ENCODE measurements around the gene BCAP31.

BCAP31 gene

DNA sequence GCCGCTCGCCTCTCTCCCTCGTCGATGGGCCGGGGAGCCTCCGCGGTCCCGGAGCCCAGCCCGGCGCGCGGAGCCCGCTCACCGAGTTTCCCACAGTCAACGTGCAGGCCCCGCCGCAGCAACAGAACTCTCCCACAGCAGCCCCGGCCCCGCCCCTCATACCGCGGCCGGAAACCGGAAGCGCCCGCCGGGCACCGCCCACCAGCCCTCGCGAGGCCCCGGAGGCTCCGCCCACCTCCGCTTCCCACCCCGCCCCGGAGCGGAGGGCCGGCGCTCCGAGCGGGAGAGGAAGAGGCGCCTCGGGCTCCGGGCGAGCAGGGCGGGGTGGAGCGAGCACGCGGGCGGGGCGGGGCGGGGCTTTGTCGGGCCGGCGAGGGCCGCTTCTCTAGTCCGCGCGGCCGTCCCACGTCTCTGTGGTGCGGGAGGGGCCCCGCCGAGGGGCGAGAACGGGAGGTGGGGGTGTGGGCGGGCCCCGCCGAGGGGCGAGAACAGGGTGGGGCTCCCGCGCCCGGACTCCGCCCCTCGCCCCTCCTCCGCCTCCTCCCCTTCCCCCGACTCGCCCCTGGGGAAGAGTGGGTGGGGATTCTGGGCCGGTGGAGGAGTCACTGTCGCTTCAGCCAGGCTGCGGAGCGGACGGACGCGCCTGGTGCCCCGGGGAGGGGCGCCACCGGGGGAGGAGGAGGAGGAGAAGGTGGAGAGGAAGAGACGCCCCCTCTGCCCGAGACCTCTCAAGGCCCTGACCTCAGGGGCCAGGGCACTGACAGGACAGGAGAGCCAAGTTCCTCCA, at the start of gene BCAP31, which contains the start of gene ABCD1:
TSS of gene BCAP31 (minus strand) at position 136 of the 787 bp plus-strand sequence. CDS start 1,143 bp downstream, outside the sequence.
TSS of gene ABCD1 (plus strand) at position 605 of the 787 bp plus-strand sequence. CDS start 411 bp downstream, outside the sequence.
- DNase-seq (ENCODE audit: low read depth in 2 of 2), result peak; percentile 77 to 80

DNA sequence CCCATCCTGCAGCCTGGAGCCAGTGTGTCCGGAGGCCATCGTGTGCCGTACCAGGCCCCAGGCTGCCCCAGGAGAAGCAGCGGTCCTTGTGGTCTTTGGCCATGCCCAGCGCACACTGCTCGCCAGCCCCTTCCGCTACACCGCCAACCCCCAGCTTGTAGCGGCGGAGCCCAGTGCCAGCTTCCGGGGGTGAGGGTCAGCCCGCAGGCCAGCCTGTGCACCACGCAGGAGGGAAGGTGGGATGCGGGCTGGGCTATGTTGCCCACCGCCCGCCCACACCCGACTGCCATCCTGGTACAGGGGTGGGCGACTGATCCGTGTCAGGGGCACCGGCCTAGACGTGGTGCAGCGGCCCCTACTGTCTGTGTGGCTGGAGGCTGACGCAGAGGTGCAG, 49.0 kb upstream of the BCAP31 start:
- DNase-seq (ENCODE audit: low read depth in 2 of 2), result no peak

DNA sequence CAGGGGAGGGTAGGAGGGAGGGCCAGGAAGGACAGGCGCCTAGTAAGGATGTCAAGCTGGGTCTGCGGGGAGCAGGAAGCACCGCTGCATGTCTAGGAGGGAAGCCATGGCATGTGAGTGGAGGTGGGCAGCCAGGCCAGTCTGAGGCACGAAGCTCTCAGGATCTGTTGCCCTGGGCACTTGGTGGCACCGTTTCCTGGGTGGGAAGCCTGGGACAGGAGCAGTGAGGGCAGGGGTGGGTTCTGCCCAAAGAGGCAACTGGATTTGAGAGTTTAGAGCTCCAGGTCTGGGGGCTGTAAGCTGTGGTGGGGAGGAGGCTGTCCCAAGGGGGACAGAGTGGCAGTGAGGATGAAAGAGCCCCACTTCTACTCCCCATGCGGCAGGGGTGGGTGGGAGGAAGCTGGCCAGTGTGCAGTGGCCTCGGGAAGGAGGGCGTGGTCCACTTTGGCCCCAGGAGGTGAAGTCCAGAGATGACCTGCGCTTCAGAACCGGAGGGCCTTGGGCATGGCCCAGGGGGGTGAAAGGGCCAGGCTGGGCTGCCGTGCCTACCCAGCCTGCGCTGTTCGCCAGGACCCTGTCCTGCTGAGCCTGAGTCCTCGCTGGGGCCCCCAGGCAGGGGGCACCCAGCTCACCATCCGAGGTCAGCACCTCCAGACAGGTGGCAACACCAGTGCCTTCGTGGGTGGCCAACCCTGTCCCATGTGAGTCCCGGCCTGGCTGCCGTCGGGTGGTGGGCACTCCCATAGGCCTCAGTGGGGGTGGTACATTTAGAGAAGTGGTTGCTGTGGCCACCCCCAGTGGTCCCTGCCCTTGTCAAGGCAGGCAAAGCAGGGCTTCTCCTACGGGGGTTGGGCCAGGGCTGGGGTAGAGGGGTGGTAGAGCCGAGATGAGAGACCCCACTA, 48.4 kb upstream of the BCAP31 start:
- no peak for DNase-seq (ENCODE audit: low read depth in 2 of 2)

DNA sequence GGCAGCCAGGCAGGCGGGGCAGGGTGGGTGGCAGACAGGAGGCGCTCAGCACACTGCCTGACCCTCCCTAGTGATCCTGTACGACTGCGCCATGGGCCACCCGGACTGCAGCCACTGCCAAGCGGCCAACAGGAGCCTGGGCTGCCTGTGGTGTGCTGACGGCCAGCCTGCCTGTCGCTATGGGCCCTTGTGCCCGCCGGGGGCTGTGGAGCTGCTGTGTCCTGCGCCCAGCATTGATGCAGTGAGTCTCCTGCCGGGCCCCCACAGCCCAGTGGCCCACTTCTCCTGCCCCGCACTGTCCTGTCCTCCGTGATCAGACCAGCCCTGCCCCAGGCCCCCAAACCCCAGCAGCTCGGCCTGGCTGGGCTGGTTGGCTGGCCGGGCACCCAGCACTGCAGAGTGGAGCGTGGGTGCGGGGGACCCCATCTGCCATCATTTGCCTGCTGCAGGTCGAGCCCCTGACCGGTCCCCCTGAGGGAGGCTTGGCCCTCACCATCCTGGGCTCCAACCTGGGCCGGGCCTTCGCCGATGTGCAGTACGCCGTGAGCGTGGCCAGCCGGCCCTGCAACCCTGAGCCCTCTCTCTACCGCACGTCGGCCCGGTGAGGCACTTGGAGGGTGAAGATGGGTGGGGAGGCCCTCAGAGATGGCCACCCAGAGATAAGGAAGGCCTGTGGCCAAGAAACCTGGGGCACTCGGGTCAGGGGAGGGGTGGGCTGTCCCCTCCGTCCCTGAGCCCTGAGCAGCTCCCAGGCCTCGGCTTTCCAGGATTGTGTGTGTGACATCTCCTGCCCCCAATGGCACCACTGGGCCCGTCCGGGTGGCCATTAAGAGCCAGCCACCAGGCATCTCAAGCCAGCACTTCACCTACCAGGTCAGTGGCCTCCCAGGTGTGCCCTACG, 47.5 kb upstream of the BCAP31 start:
- DNase-seq (ENCODE audit: low read depth in 2 of 2), result no peak

DNA sequence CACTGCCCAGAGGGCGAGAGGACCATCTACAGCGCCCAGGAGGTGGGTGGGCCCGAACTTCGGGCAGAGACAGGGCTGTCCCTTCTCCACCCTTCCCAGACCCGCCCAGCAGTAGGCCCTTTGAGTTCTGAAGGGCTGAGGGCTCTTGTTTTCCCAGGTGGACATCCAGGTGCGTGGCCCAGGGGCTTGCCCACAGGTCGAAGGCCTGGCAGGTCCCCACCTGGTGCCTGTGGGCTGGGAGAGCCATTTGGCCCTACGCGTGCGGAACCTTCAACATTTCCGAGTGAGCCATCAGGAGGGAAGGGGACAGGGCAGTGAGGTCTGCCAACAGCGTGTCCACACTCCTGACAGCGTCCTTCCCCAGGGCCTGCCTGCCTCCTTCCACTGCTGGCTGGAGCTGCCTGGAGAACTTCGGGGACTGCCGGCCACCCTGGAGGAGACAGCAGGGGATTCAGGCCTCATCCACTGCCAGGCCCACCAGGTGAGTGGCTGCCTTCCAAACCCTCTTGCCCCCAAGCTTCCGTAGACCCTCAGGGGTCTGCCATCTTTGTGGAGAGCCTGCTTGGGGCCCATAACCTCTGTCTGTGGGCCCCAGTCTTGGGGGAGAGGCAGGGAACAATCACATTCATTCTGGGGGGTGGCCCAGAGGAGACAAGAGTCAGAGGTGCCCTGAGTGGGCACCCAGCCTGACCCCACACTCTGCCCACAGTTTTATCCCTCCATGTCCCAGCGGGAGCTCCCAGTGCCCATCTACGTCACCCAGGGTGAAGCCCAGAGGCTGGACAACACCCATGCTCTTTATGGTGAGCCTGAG, 46.6 kb upstream of the BCAP31 start:
- no peak for DNase-seq (ENCODE audit: low read depth in 2 of 2)

DNA sequence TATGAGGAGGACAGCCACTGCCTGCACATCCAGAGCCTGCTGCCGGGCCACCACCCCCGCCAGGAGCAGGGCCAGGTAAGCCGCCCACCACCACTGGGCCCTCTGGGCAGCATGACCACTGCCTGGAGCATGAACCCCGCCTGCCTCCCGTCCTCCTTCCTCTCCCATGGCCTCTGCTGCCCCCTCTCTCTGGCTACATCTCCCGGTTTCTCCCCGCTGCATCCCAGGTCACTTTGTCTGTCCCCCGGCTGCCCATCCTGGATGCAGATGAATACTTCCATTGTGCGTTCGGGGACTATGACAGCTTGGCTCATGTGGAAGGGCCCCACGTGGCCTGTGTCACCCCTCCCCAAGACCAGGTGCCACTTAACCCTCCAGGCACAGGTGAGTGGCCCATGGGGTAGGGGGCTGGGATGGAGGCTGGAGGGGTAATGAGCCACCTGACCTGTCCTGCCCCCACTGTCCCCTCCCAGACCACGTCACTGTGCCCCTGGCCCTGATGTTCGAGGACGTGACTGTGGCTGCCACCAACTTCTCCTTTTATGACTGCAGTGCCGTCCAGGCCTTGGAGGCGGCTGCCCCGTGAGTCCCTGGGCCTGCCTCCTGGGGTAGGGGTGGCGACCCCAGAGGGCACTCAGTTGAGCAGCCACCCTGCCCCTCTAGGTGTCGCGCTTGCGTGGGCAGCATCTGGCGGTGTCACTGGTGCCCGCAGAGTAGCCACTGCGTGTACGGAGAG, 45.8 kb upstream of the BCAP31 start:
- DNase-seq (ENCODE audit: low read depth in 2 of 2), result no peak

DNA sequence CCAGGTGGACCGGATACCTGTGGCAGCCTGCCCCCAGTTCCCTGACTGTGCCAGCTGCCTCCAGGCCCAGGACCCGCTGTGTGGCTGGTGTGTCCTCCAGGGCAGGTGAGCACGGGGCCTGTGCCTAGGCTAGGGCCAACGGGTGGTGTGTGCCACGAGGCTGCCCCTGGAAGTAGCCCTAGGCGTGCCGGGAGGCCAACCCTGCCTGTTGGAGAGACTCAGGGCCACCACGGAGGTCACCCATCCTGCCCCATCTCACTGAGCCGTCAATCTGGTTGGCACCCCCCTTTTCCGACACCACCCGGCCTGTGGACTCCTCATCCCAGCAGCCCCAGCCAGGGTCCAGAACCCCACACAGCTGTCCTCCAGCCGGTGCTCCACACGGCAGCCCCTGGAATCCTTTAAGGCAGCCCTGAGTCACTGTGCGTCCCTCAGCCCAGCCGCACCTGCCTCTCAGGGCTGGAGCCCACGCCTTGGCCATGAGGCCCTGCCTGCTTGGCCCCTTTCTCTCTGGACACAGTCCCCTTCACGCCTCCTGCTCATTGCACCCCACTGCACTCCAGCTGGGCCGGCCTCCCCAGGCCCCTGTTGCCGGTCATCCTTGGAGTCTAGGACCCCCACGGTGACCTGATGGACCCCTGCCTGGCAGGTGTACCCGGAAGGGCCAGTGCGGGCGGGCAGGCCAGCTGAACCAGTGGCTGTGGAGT, 45.1 kb upstream of the BCAP31 start:
- DNase-seq (ENCODE audit: low read depth in 2 of 2), result no peak

DNA sequence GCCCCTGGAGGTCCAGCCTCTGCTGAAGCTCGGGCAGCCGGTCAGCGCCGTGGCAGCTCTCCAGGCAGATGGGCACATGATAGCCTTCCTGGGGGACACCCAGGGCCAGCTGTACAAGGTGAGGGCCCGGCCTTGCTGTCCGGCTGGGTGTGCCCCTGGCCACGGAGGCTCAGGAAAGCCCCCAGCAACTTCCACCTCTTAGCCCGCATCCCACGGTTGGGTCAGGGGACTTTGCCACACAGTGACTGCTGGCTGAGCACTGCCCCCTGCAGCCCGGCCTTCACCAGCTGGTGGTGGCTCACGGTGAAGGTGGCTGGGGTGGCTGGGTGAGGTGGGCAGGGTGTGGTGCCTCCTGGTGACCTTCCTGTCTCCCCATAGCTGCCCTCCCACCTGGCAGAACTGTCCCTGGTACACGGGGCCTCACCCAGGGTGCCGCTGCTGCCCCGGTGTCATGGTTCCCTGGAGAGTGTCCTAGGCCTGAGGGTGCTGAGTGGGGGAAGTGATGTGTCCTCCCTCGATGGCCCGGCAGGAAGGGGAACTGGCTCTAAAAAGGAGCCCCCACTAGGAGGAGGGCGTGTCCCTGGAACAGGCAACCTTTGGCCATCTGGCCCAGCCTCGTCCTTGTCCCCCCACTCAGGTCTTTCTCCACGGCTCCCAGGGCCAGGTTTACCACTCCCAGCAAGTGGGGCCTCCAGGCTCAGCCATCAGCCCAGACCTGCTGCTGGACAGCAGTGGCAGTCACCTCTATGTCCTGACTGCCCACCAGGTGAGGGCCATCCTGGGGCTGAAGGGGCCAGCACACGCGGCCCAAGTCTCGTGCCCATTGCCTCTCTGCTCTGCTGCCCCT, 44.3 kb upstream of the BCAP31 start:
- no peak for DNase-seq (ENCODE audit: low read depth in 2 of 2)

DNA sequence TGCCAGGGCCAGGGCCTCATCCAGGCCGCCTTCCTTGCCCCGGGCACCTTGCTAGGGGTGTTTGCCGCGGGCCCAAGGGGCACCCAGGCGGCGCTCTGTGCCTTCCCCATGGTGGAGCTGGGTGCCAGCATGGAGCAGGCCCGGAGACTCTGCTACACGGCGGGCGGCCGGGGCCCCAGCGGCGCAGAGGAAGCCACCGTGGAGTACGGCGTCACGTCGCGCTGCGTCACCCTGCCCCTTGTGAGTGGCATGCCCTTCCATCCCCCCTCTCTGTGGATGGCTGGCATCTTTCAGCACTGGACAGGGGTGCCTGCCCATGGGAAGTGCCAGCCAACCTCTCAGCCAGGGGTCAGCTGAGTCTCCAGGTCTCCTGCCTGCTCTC, 43.5 kb upstream of the BCAP31 start:
- no peak for DNase-seq (ENCODE audit: low read depth in 2 of 2)

DNA sequence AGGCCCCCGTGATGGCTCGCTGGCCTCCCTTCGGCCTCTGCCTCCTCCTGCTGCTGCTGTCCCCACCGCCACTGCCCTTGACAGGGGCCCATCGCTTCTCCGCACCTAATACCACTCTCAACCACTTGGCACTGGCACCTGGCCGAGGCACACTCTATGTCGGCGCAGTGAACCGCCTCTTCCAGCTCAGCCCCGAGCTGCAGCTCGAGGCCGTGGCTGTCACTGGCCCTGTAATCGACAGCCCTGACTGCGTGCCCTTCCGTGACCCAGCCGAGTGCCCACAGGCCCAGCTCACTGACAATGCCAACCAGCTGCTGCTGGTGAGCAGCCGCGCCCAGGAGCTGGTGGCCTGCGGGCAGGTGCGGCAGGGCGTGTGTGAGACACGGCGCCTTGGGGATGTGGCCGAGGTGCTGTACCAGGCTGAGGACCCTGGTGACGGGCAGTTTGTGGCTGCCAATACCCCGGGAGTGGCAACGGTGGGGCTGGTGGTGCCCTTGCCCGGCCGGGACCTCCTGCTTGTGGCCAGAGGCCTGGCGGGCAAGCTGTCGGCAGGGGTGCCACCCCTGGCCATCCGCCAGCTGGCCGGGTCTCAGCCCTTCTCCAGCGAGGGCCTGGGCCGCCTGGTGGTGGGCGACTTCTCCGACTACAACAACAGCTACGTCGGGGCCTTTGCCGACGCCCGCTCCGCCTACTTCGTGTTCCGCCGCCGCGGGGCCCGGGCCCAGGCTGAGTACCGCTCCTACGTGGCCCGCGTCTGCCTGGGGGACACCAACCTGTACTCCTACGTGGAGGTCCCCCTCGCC, 42.9 kb upstream of the BCAP31 start:
- DNase-seq (ENCODE audit: low read depth in 2 of 2), result no peak

DNA sequence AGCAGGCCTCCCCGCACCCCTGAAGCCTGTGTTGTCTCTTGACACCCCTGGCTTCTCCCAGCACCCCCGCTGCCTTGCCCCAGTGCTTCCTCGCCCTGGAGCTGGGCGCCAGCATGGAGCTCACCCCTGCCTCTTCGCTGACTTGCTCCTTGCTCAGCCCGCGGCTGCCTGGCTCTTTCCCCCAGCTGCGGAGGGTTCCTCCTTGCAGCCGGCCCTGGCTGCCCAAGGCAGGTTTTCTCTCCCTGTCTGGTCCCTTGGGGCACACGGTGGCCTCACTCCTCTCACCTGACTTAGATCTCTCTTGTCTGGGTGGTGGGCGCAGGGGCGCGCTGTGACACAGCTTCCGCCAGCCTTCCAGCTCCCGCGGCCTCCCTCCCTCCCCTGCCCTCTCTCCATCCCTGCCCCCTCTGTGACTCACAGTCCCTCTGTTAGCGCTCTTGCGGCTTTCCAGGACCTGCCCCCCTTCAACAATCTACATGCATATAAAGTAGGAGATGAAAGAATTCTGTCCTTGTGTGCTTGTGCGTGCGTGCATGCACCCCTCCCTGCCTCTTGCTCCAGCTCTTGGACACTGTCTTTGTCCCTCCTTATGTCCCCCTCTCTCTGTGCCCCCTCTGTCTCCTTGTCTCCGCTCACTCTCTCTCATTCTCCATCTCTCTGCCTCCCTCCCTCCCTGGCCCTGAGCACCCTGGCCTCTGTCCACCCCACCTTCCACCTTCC, 42.1 kb upstream of the BCAP31 start:
- DNase-seq (ENCODE audit: low read depth in 2 of 2), result peak in 1 of 2 donors; percentile 30

DNA sequence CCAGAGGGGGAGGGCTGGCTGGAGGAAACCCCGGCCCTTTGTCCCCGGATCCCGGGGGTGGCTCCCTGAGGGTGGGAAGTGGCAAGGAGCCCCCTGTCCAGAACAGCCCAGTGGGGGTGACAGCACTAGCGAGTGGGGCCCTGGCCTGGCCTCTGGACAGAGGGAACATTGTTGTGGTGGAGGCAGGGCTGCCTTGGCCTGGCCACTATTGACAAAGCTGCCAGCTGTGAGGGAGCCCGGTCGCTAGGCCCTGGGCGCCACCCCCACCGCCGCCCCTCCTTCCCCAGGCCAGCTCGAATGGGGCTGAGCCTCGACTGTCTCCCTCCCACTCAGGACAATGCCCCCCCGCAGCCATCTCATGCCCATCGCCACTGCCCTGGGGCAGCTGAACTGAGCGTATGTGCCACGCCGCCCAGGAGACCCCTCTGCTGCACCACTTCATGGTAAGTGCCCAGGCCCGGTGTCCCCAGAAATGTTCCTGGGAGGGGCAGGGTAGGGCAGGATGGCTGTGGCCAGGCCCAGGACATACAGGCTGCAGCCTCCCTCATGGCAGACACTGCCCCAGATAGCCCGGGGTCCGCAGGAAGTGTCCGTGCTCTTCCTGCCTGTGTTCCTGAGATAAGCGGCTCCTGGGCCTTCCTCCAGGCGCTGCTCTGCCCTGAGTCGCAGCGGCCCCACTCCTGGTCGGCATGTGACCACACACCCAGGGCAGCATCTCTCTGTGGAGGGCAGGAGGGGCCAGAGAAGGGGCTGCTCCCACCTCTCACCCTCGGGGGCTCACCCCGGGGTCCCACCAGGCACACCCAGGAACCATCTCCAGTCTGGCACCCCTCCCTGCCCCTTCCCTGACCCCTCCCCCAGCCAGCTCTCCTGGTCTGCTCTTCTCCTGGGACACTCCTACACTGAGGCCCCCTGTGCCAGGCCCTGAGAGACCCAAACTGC, 41.2 kb upstream of the BCAP31 start:
- DNase-seq (ENCODE audit: low read depth in 2 of 2), result no peak

DNA sequence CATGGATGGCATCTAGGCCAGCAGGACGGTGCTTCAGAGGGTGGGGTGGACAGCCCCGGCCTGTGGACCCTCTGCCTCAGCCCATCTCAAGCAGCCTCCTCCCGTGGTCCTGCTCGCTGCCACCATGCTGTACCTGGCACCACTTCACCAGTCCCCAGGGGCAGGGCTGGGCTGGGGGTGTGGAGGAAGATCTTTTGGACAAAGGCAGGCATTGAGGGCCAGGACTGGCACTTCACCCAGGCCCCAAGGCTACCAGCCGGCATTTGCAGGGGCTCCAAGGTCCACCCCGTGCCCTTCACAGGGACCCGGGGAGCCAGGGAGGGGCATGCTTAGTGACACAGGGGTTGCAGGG, 40.6 kb upstream of the BCAP31 start:
- no peak for DNase-seq (ENCODE audit: low read depth in 2 of 2)

DNA sequence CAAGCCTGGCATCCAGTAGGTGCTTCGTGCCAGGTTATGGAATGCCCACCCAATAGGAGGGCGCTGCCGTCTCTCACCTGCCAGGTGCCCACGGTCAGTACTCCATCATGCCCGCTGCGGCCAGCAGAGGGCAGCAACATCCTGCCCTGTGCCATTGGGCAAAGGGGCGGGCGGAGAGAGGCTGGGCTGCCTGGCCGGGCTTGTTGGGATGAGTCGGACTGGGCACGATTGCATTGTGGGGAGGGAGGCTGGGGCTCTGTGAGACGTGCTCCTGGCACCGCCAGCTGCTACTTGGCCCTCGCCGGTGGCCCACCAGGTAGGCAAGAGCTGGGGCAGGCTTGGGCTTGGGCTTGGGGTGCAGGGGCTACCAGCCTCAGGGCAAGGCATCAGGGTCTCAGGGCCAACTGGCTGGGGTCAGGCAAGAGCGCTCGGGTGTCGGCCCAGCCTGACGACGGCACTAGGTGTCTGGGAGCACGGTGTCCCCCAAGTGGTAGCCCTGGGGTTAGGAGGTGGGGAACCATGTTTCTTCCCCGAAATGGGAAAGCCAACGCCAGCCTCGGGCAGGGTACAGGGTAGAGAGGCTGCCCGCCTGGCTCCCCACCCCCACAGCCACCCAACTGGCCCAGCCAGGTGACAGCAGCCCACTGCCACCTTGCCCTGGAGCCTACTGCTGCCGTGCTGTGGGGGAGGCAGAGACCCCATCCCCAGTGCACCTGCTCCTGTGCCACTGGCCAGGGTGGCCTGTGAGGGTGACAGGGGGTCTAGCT, 40.0 kb upstream of the BCAP31 start, which contains the start of gene PLXNB3:
TSS of gene PLXNB3 (plus strand) at position 261 of the 767 bp plus-strand sequence. CDS start 1,287 bp downstream, outside the sequence.
- peak; percentile 60 to 68 for DNase-seq (ENCODE audit: low read depth in 2 of 2)

DNA sequence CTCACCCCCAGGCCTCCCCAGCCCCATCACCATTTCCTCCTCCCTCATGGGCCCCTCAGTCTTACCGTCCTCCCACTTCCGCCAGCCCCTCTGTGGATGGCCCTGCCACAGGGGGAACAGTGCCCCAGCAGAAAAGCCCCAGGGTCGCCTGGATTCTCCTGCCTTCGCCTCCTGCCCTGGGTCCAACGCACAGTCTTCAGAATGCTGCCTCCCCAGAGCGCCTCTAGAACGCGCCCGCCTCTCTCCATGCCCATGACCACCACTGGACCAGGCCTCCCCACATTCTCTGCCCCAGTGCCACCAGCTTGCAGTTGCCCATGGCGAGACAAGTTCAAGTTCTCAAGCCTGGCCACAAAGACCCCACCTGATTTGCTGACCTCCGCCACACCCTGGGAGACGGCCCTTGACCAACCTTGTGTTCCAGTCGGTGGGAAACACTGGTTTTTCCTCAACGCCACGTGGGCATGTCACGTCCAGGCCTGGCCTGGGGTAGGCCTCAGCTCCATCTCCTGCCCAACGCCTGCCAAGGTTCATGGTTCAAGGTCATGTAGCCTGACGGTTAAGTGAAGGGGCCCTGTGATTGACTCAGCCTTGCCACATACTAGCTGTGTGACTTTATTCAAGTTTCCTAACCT, 39.2 kb upstream of the BCAP31 start:
- no peak for DNase-seq (ENCODE audit: low read depth in 2 of 2)

Data from stimulated activated CD4-positive, alpha-beta T cell treated with anti-CD3 and anti-CD28 coated beads, Interleukin-4, amount 100 ng/mL, for 48 hours (primary cell).